ENCODE measurements around the gene SLC25A4.
"Not testable (repeated sequence)": the region's sequence is repeated elsewhere in the genome, so short reads cannot be mapped to it uniquely, and the experiment has no call there.

SLC25A4 gene

DNA sequence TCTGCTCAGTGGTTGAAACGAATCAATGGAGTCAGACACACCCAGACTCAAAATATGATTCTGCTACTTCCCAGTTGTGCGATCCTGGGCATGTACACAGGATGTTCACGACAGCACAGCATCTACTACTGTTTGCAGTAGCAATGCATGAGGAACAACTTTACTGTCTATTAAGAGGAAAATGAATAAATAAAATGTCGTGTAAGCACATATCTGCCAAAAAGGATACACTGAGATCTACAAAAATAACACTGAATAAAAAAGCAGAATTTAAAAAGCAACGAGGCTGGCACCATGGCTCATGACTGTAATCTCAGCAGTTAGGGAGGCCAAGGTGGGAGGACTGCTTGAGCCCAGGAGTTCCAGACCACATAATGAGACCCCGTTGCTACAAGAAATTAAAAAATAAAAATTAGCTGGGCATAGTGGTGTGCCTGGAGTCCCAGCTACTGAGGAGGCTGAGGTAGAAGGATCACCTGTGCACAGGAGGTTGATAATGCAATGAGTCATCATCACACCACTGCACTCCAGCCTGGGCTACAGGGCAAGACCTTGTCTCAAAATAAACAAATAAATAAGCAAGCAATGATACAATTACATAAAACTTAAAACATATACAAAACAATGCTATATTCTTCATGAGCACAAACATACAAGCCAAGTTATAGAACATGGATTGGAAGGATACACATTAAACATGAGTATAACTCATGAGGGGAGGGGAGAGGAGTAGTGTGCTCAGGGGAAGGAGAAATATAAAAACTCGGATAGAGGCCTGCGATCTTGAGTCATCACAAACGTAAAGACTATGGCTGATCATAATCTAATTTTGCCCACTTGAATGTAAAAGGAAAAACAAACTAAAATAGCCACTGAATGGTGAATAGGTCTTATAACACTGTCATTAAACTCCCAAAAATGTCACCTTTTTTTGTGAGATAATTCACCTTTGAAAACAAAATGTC, 52.1 kb downstream of the SLC25A4 start:
- no peak overlapping the region for H3K27ac ChIP-seq (ENCODE audit: insufficient read depth, low read length, poor library complexity, severe bottlenecking)
- no peak for DNase-seq
- H3K4me1 ChIP-seq (ENCODE audit: control insufficient read depth, insufficient read depth, low read length, poor library complexity, severe bottlenecking): peaks cover 2% of the 10 kb centered on the region

DNA sequence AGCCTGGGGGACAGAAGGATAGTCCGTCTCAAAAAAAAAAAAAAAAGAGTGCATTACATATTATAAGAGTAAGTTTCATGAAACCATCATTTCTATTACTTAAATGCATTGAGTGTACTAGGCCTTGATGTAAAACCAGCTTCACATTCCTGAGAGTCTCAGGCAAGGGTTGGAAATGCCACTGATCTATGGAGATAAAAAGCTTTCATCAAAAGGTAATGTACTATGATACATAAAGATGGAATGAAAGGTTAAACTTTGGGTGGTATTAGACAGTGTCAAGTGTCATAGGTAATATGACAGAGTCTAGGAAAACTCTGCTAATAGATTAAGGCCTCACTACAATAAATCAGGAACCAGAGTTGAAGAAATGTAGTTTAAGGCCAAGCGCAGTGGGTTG, 53.4 kb downstream of the SLC25A4 start:
- H3K36me3 ChIP-seq (ENCODE audit: control insufficient read depth, insufficient read depth, low read length): no peaks in the 10 kb centered on the region
- H3K4me1 ChIP-seq (ENCODE audit: control insufficient read depth, insufficient read depth, low read length, poor library complexity, severe bottlenecking): no peaks in the 10 kb centered on the region
- H3K27me3 ChIP-seq (replicated peaks; ENCODE audit: control insufficient read depth, insufficient read depth, low read length, poor library complexity, severe bottlenecking): no peaks in the 10 kb centered on the region
- no peak overlapping the region for H3K27ac ChIP-seq (ENCODE audit: insufficient read depth, low read length, poor library complexity, severe bottlenecking)
- DNase-seq: no peak
- H3K4me3 ChIP-seq (ENCODE audit: insufficient read depth, low read depth, low read length, poor library complexity, severe bottlenecking): no peak overlapping the region
- no peaks in the 10 kb centered on the region for H3K9me3 ChIP-seq (ENCODE audit: control insufficient read depth, low read length)

More for the DNA sequence above, 52.1 kb downstream of the SLC25A4 start:
- no peaks in the 10 kb centered on the region for H3K27me3 ChIP-seq (replicated peaks; ENCODE audit: control insufficient read depth, insufficient read depth, low read length, poor library complexity, severe bottlenecking)
- H3K9me3 ChIP-seq (ENCODE audit: control insufficient read depth, low read length): no peaks in the 10 kb centered on the region
- no peak overlapping the region for H3K4me3 ChIP-seq (ENCODE audit: insufficient read depth, low read depth, low read length, poor library complexity, severe bottlenecking)
- H3K36me3 ChIP-seq (ENCODE audit: control insufficient read depth, insufficient read depth, low read length): peaks cover 7% of the 10 kb centered on the region

DNA sequence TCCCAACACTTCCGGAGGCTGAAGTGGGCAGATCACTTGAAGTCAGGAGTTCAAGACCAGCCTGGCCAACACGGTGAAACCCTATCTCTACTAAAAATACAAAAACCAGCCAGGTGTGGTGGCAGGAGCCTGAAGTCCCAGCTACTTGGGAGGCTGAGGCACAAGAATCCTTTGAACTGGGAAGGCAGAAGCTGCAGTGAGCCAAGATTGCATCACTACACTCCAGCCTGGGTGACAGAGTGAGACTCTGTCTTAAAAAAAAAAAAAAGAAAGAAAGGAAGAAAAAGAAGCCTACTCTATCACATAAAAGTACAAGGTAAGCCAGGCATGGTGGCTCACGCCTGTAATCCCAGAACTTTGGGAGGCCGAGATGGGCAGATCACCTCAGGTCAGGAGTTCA, 55.1 kb downstream of the SLC25A4 start:
- not testable (repeated sequence) for H3K4me3 ChIP-seq (ENCODE audit: insufficient read depth, low read depth, low read length, poor library complexity, severe bottlenecking); DNase-seq; H3K27me3 ChIP-seq (replicated peaks; ENCODE audit: control insufficient read depth, insufficient read depth, low read length, poor library complexity, severe bottlenecking); H3K27ac ChIP-seq (ENCODE audit: insufficient read depth, low read length, poor library complexity, severe bottlenecking); H3K9me3 ChIP-seq (ENCODE audit: control insufficient read depth, low read length); H3K36me3 ChIP-seq (ENCODE audit: control insufficient read depth, insufficient read depth, low read length)
- H3K4me1 ChIP-seq (ENCODE audit: control insufficient read depth, insufficient read depth, low read length, poor library complexity, severe bottlenecking): peaks cover 15% of the 10 kb centered on the region
